Trophoblast cell (in vitro differentiated cells and primary cell): ENCODE data around the gene CCNJ.

Experiments
- DNase-seq, 2 donors: peaks; one replicate each; pipeline ENCODE4 v3.0.0-alpha.2; 2016
- H2AFZ ChIP-seq: 2 replicates; pipeline ENCODE4 v1.6.1; 2013; ENCODE audit warnings: low read length, moderate library complexity, mild to moderate bottlenecking; ENCODE audit not compliant: insufficient read depth, poor library complexity
- H2AK5ac ChIP-seq: 2 replicates; pipeline ENCODE4 v1.6.1; 2013; ENCODE audit warnings: mild to moderate bottlenecking, low read length
- H2BK120ac ChIP-seq: 2 replicates; pipeline ENCODE4 v1.6.1; 2013; ENCODE audit warnings: low read length, mild to moderate bottlenecking, moderate library complexity; ENCODE audit not compliant: insufficient read depth, poor library complexity
- H2BK12ac ChIP-seq: 2 replicates; pipeline ENCODE4 v1.6.1; 2013; ENCODE audit warnings: mild to moderate bottlenecking, low read length, moderate library complexity
- H2BK5ac ChIP-seq: 2 replicates; pipeline ENCODE4 v1.6.1; 2013; ENCODE audit warnings: low read length, low read depth, moderate library complexity, mild to moderate bottlenecking; ENCODE audit not compliant: poor library complexity
- H3K14ac ChIP-seq: 2 replicates; pipeline ENCODE4 v1.6.1; 2013; ENCODE audit warnings: mild to moderate bottlenecking, low read length
- H3K18ac ChIP-seq: 2 replicates; pipeline ENCODE4 v1.6.1; 2013; ENCODE audit warnings: mild to moderate bottlenecking, low read length
- H3K23ac ChIP-seq: 2 replicates; pipeline ENCODE4 v1.6.1; 2013; ENCODE audit warnings: low read length
- H3K27ac ChIP-seq: 2 replicates; pipeline ENCODE4 v1.5.1; 2013; ENCODE audit warnings: low read depth, mild to moderate bottlenecking, inconsistent platforms, low read length, moderate library complexity
- H3K27me3 ChIP-seq: 2 replicates; pipeline ENCODE4 v1.6.1; 2013; ENCODE audit warnings: inconsistent platforms, mild to moderate bottlenecking, low read length, moderate library complexity; ENCODE audit not compliant: insufficient read depth
- H3K36me3 ChIP-seq, 2 experiments: 1 replicate in 1 of 2; 2 replicates in 1 of 2; pipeline ENCODE4 v1.6.1; 2013; ENCODE audit warnings: low read length in 2 of 2, mild to moderate bottlenecking in 2 of 2, moderate library complexity in 1 of 2; ENCODE audit not compliant: insufficient read depth in 2 of 2, control insufficient read depth in 1 of 2
- H3K4ac ChIP-seq: 2 replicates; pipeline ENCODE4 v1.6.1; 2013; ENCODE audit warnings: low read depth, mild to moderate bottlenecking, low read length, moderate library complexity
- H3K4me1 ChIP-seq, 2 experiments: 1 replicate in 1 of 2; 2 replicates in 1 of 2; pipeline ENCODE4 v1.6.1; 2013; ENCODE audit warnings: low read length in 2 of 2, mild to moderate bottlenecking in 2 of 2, moderate library complexity in 1 of 2; ENCODE audit not compliant: insufficient read depth in 2 of 2, control insufficient read depth in 1 of 2
- H3K4me2 ChIP-seq: 2 replicates; pipeline ENCODE4 v1.6.1; 2013; ENCODE audit warnings: inconsistent platforms, mild to moderate bottlenecking, low read length, moderate library complexity
- H3K4me3 ChIP-seq: 2 replicates; pipeline ENCODE4 v1.5.1; 2013; ENCODE audit warnings: mild to moderate bottlenecking, low read depth, low read length, inconsistent platforms
- H3K79me1 ChIP-seq: one replicate; pipeline ENCODE4 v1.6.1; 2013; ENCODE audit warnings: low read length
- H3K79me2 ChIP-seq: 2 replicates; pipeline ENCODE4 v1.6.1; 2013; ENCODE audit warnings: low read length, mild to moderate bottlenecking; ENCODE audit not compliant: control insufficient read depth, insufficient read depth, poor library complexity
- H3K9ac ChIP-seq: 2 replicates; pipeline ENCODE4 v1.6.1; 2013; ENCODE audit warnings: mild to moderate bottlenecking, low read length
- H3K9me3 ChIP-seq: 2 replicates; pipeline ENCODE4 v1.6.1; 2013; ENCODE audit warnings: low read depth, mild to moderate bottlenecking, control low read depth, inconsistent platforms, low read length; ENCODE audit not compliant: insufficient read depth
- H4K12ac ChIP-seq: 2 replicates; pipeline ENCODE4 v1.6.1; 2013; ENCODE audit warnings: low read depth, mild to moderate bottlenecking, low read length, moderate library complexity
- H4K8ac ChIP-seq: 2 replicates; pipeline ENCODE4 v1.6.1; 2013; ENCODE audit warnings: low read depth, mild to moderate bottlenecking, low read length, moderate library complexity
- H4K91ac ChIP-seq: one replicate; pipeline ENCODE4 v1.6.1; 2013; ENCODE audit warnings: low read depth, mild to moderate bottlenecking, low read length, moderate library complexity
- WGBS: extraction: QIAGEN DNeasy Blood & Tissue Kit; methylation state at CpG from one replicate; pipeline ENCODE4 v1.1.7; 2013; ENCODE audit warnings: missing lambda C conversion rate; ENCODE audit not compliant: insufficient read length, insufficient coverage; ENCODE audit errors: extremely low coverage; 5-methylcytosine and 5-hydroxymethylcytosine counted together

Gene CCNJ

GRCh38 chr10:96014473-96015102 lies 28.8 kb upstream of the CCNJ start:
- H3K9ac ChIP-seq, result no peak overlapping the region
- H3K4ac ChIP-seq, result no peak overlapping the region
- no CpG with 5 or more reads among the region's 2 CpGs for WGBS
- no peak overlapping the region for H2AFZ ChIP-seq
- H4K8ac ChIP-seq, result no peak overlapping the region
- H3K4me3 ChIP-seq, result no peak overlapping the region
- no peak overlapping the region for H3K14ac ChIP-seq
- H3K9me3 ChIP-seq, result no peaks in the 10 kb centered on the region
- no peaks in the 10 kb centered on the region for H3K4me1 ChIP-seq
- no peaks in the 10 kb centered on the region for H3K79me1 ChIP-seq
- no peaks in the 10 kb centered on the region for H3K36me3 ChIP-seq
- DNase-seq, result no peak
- no peak overlapping the region for H4K91ac ChIP-seq
- no peak overlapping the region for H3K23ac ChIP-seq
- no peak overlapping the region for H2AK5ac ChIP-seq
- H3K18ac ChIP-seq, result no peak overlapping the region
- H2BK12ac ChIP-seq, result no peak overlapping the region
- H3K27me3 ChIP-seq, result no peaks in the 10 kb centered on the region
- H2BK5ac ChIP-seq, result no peak overlapping the region
- H4K12ac ChIP-seq, result no peak overlapping the region
- no peak overlapping the region for H2BK120ac ChIP-seq
- H3K79me2 ChIP-seq, result no peaks in the 10 kb centered on the region
- no peak overlapping the region for H3K27ac ChIP-seq
- no peak overlapping the region for H3K4me2 ChIP-seq

- Histone ChIP-seq H4K8ac (no peak overlapping the region), H3K14ac (no peak overlapping the region), H2BK5ac (no peak overlapping the region), H3K18ac (no peak overlapping the region), H3K4me1 (no peaks in the 10 kb centered on the region), H3K4me3 (no peak overlapping the region), H3K4me2 (no peak overlapping the region), H3K23ac (no peak overlapping the region), H2AK5ac (no peak overlapping the region), H3K27me3 (no peaks in the 10 kb centered on the region), H2BK120ac (no peak overlapping the region), H2BK12ac (no peak overlapping the region), H4K12ac (no peak overlapping the region), H3K36me3 (no peaks in the 10 kb centered on the region), H4K91ac (no peak overlapping the region), H3K79me1 (no peaks in the 10 kb centered on the region), H3K27ac (no peak overlapping the region), H2AFZ (no peak overlapping the region), H3K4ac (no peak overlapping the region), H3K9me3 (no peaks in the 10 kb centered on the region), H3K79me2 (no peaks in the 10 kb centered on the region), H3K9ac (no peak overlapping the region)
- WGBS, result no CpG with 5 or more reads among the region's 5 CpGs
- peak; percentile 52 to 93 for DNase-seq
Observed at GRCh38 chr10:96017191-96017687, 26.1 kb upstream of the CCNJ start.

- no peak overlapping the region for H3K4me3 ChIP-seq
- WGBS, result no CpG with 5 or more reads among the region's 1 CpG
- H3K9me3 ChIP-seq, result no peaks in the 10 kb centered on the region
- H3K9ac ChIP-seq, result no peak overlapping the region
- H2BK12ac ChIP-seq, result no peak overlapping the region
- no peak overlapping the region for H4K8ac ChIP-seq
- H3K79me1 ChIP-seq, result no peaks in the 10 kb centered on the region
- no peaks in the 10 kb centered on the region for H3K4me1 ChIP-seq
- no peak overlapping the region for H2BK120ac ChIP-seq
- no peak overlapping the region for H3K23ac ChIP-seq
- no peaks in the 10 kb centered on the region for H3K79me2 ChIP-seq
- H3K18ac ChIP-seq, result no peak overlapping the region
- no peaks in the 10 kb centered on the region for H3K27me3 ChIP-seq
- no peak overlapping the region for H4K91ac ChIP-seq
- no peak overlapping the region for H2AFZ ChIP-seq
- H2AK5ac ChIP-seq, result no peak overlapping the region
- no peak overlapping the region for H3K4me2 ChIP-seq
- H2BK5ac ChIP-seq, result no peak overlapping the region
- no peak overlapping the region for H3K4ac ChIP-seq
- no peak overlapping the region for H3K27ac ChIP-seq
- no peaks in the 10 kb centered on the region for H3K36me3 ChIP-seq
- H4K12ac ChIP-seq, result no peak overlapping the region
- no peak overlapping the region for H3K14ac ChIP-seq
- no peak for DNase-seq
Observed at GRCh38 chr10:96021332-96021731, 22.1 kb upstream of the CCNJ start.

- Histone ChIP-seq H3K36me3 (no peaks in the 10 kb centered on the region), H3K79me2 (no peaks in the 10 kb centered on the region), H3K4me3 (no peak overlapping the region), H2BK120ac (no peak overlapping the region), H3K4me2 (no peak overlapping the region), H4K91ac (no peak overlapping the region), H3K27ac (no peak overlapping the region), H3K4me1 (no peaks in the 10 kb centered on the region), H2AFZ (no peak overlapping the region), H3K27me3 (no peaks in the 10 kb centered on the region), H4K8ac (no peak overlapping the region), H3K18ac (no peak overlapping the region), H2AK5ac (no peak overlapping the region), H3K23ac (no peak overlapping the region), H3K79me1 (no peaks in the 10 kb centered on the region), H3K4ac (no peak overlapping the region), H3K14ac (no peak overlapping the region), H2BK5ac (no peak overlapping the region), H4K12ac (no peak overlapping the region), H3K9ac (no peak overlapping the region), H3K9me3 (no peaks in the 10 kb centered on the region), H2BK12ac (no peak overlapping the region)
- WGBS, result no CpG with 5 or more reads among the region's 2 CpGs
- DNase-seq, result no peak
Observed at GRCh38 chr10:96022739-96023138, 20.6 kb upstream of the CCNJ start.
